SK-N-SH (cell line): Measurements from ENCODE around the gene REC8.

Experiments used
- EZH2phosphoT487 ChIP-seq: fragments of 200-600 bp; sonication (generic); IDR thresholded peaks from 2 replicates; pipeline ENCODE4 v1.6.1; 2017; ENCODE audit warnings: low read depth, mixed run types, mild to moderate bottlenecking, antibody characterized with exemption, moderate library complexity, borderline replicate concordance
- JUND ChIP-seq: IDR thresholded peaks from 2 replicates; pipeline ENCODE4 v1.4.0; 2012
- MEF2A ChIP-seq: IDR thresholded peaks from 2 replicates; pipeline ENCODE4 v1.4.0; 2012; ENCODE audit warnings: low read depth, borderline replicate concordance
- RAD21 ChIP-seq: IDR thresholded peaks from 2 replicates; pipeline ENCODE4 v1.6.1; 2012; ENCODE audit warnings: mild to moderate bottlenecking, low read length
- RXRA ChIP-seq: IDR thresholded peaks from 2 replicates; pipeline ENCODE4 v1.4.0; 2012; ENCODE audit warnings: low read depth, mild to moderate bottlenecking, borderline replicate concordance
- TF ChIP-seq, protein P1 (sequence below): fragments of 200-600 bp; sonication (generic); IDR thresholded peaks from 2 replicates; pipeline ENCODE4 v1.6.1; 2017; ENCODE audit warnings: antibody characterized with exemption, mild to moderate bottlenecking, moderate library complexity

GRCh38 chr14:24122416-24122815, 49.5 kb upstream of the REC8 start:
- TF ChIP-seq EZH2phosphoT487 (no peak), RXRA (no peak), RAD21 (no peak), MEF2A (no peak), JUND (no peak)
- TF ChIP-seq, protein P1, sequence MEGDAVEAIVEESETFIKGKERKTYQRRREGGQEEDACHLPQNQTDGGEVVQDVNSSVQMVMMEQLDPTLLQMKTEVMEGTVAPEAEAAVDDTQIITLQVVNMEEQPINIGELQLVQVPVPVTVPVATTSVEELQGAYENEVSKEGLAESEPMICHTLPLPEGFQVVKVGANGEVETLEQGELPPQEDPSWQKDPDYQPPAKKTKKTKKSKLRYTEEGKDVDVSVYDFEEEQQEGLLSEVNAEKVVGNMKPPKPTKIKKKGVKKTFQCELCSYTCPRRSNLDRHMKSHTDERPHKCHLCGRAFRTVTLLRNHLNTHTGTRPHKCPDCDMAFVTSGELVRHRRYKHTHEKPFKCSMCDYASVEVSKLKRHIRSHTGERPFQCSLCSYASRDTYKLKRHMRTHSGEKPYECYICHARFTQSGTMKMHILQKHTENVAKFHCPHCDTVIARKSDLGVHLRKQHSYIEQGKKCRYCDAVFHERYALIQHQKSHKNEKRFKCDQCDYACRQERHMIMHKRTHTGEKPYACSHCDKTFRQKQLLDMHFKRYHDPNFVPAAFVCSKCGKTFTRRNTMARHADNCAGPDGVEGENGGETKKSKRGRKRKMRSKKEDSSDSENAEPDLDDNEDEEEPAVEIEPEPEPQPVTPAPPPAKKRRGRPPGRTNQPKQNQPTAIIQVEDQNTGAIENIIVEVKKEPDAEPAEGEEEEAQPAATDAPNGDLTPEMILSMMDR: no peak
